Measurements from ENCODE around the gene CCDC157. TPM values are rescaled to one million over a fixed set of nuclear protein-coding genes. Genes with fewer than 3 reads are reported as not detected.

Gene CCDC157
- total and polyA plus RNA-seq, 9 of the 15 experiments (the other 6 are each of a cell fraction or from before 2014, with no cell fraction given): 0.04 to 1.3 (median 0.68) TPM

DNA sequence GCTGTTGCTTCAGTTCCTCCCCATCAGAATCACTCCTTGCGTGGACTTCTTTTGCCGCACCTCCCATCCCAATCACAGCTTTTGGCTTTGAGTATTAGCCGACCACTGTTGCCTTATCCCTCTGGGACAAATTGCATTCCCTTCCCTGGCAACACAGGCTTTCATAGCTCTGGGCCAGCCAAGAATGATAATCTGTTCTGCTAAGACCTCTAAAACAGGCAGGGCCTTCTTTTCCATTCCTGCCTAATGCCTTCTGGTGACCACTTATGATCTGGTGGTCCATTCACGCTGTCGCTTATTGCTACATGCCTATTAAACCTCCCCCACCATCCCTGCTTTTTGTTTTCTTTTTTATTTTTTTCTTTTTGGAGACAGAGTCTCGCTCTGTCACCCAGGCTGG lies 49.6 kb downstream of the CCDC157 start:
- DNase-seq (ENCODE audit: extremely low read depth in 1 of 4, low spot score in 3 of 4): no peak
- FAIRE-seq: no peak
- no peak overlapping the region for H3K4me2 ChIP-seq (ENCODE audit: insufficient read depth, low read length)
- no peak overlapping the region for H3K4me3 ChIP-seq
- in situ Hi-C loops (cut with MboI): no loop called here
- H3K9ac ChIP-seq (ENCODE audit: insufficient read depth in 1 of 2, low read depth in 2 of 2, low read length in 2 of 2): 0 out of 4 replicates have a peak overlapping the region, but pooled peaks of 1 of the 2 experiments have one; percentile 9
- ATAC-seq: no peak
- intact Hi-C loops (cut with micrococcal nuclease): no loop called here
- TF ChIP-seq, protein P1, sequence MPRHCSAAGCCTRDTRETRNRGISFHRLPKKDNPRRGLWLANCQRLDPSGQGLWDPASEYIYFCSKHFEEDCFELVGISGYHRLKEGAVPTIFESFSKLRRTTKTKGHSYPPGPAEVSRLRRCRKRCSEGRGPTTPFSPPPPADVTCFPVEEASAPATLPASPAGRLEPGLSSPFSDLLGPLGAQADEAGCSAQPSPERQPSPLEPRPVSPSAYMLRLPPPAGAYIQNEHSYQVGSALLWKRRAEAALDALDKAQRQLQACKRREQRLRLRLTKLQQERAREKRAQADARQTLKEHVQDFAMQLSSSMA (CRISPR knock-in tag; IDR thresholded peaks at IDR 0.05): no peak
- TF ChIP-seq FOXK1 (CRISPR knock-in tag; IDR thresholded peaks at IDR 0.05; ENCODE audit: borderline replicate concordance): no peak
- no peak for TF ChIP-seq MITF (IDR thresholded peaks at IDR 0.05)
- no peak for TF ChIP-seq ATF4 (CRISPR knock-in tag; IDR thresholded peaks at IDR 0.05)
- TF ChIP-seq, protein P2, sequence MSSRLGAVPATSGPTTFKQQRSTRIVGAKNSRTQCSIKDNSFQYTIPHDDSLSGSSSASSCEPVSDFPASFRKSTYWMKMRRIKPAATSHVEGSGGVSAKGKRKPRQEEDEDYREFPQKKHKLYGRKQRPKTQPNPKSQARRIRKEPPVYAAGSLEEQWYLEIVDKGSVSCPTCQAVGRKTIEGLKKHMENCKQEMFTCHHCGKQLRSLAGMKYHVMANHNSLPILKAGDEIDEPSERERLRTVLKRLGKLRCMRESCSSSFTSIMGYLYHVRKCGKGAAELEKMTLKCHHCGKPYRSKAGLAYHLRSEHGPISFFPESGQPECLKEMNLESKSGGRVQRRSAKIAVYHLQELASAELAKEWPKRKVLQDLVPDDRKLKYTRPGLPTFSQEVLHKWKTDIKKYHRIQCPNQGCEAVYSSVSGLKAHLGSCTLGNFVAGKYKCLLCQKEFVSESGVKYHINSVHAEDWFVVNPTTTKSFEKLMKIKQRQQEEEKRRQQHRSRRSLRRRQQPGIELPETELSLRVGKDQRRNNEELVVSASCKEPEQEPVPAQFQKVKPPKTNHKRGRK (tag; IDR thresholded peaks at IDR 0.05): no peak
- no peak for TF ChIP-seq MYBL2 (IDR thresholded peaks at IDR 0.05; ENCODE audit: low read depth)
- no peak for TF ChIP-seq MYBL2 (CRISPR knock-in tag; IDR thresholded peaks at IDR 0.05; ENCODE audit: borderline replicate concordance)
- no peak for TF ChIP-seq ZNF140 (CRISPR knock-in tag; IDR thresholded peaks at IDR 0.05)
- WGBS (ENCODE audit: insufficient coverage, low coverage, missing lambda C conversion rate): 67% methylated on average over 4 of the region's 6 CpGs
- H3K9me1 ChIP-seq (ENCODE audit: control insufficient read depth, insufficient read depth, low read length): peaks cover 3% of the 10 kb centered on the region
- ChIA-PET POLR2A (interaction anchor here (2.2 kb wide), 1 partner anchor 9 kb away, joined by 8 read pairs; the partner anchor contains the start of gene SEC14L2), CTCF (ENCODE audit: low intra/inter-chr PET ratio) (no interaction called here)
- H3K9me3 ChIP-seq (replicated peaks; ENCODE audit: control insufficient read depth, insufficient read depth, low read depth, low read length): no peaks in the 10 kb centered on the region
- H3K27ac ChIP-seq (ENCODE audit: extremely low read depth, low read depth, low read length): no peak overlapping the region
- peaks cover 17 to 18% of the 10 kb centered on the region in 2 experiments; a peak in 3 of 5 replicates for H3K4me1 ChIP-seq (replicated peaks in 1 of 2; ENCODE audit: control insufficient read depth in 2 of 2, insufficient read depth in 2 of 2, low read length in 2 of 2)
- peaks cover 3% of the 10 kb centered on the region; the same call in 2 of the 3 replicates for H3K36me3 ChIP-seq (ENCODE audit: control insufficient read depth, insufficient read depth, low read length)
- no peaks in the 10 kb centered on the region for H3K27me3 ChIP-seq (ENCODE audit: control insufficient read depth in 2 of 2, insufficient read depth in 2 of 2, low read length in 2 of 2)
- no TSS peak for BruUV-seq (replicated peaks)
- peaks cover 9% of the 10 kb centered on the region for H4K20me1 ChIP-seq (replicated peaks; ENCODE audit: control insufficient read depth, insufficient read depth, low read length)
- H2AFZ ChIP-seq (ENCODE audit: low read depth, low read length): no peak overlapping the region
- H3K79me2 ChIP-seq (ENCODE audit: control insufficient read depth, insufficient read depth, low read length): no peaks in the 10 kb centered on the region
